GM21381 (cell line): Measurements from ENCODE around the gene EHD2.
"Not testable (repeated sequence)": the region's sequence is repeated elsewhere in the genome, so short reads cannot be mapped to it uniquely, and the experiment has no call there.

Experiments
- ATAC-seq: cut with Tn5 transposase; IDR thresholded peaks from one replicate; pipeline ENCODE4 v1.9.1; 2021; ENCODE audit warnings: mild to moderate bottlenecking, moderate library complexity; ENCODE audit not compliant: unreplicated experiment

Gene EHD2

GRCh38 chr19:47714339-47714738 is 1.1 kb downstream of the EHD2 start:
- ATAC-seq: no peak

- ATAC-seq: not testable (repeated sequence)
These were observed 1.6 kb downstream of the EHD2 start for GRCh38 chr19:47714855-47715254.

- ATAC-seq: no peak
These were observed 3.2 kb downstream of the EHD2 start for GRCh38 chr19:47716270-47716937.

GRCh38 chr19:47718415-47719046 is 5.3 kb downstream of the EHD2 start:
- not testable (repeated sequence) for ATAC-seq

GRCh38 chr19:47719047-47719859 is 6.0 kb downstream of the EHD2 start:
- ATAC-seq: no peak

GRCh38 chr19:47720669-47721422 is 7.6 kb downstream of the EHD2 start:
- no peak for ATAC-seq

- no peak for ATAC-seq
These were observed 10.3 kb downstream of the EHD2 start for GRCh38 chr19:47723581-47723940.

GRCh38 chr19:47725759-47726401 is 12.7 kb downstream of the EHD2 start:
- no peak for ATAC-seq

- ATAC-seq: no peak
These were observed 13.2 kb downstream of the EHD2 start for GRCh38 chr19:47726467-47726866.

GRCh38 chr19:47728295-47728694 is 15.1 kb downstream of the EHD2 start:
- ATAC-seq: not testable (repeated sequence)

- ATAC-seq: no peak
These were observed 16.2 kb downstream of the EHD2 start for GRCh38 chr19:47729468-47729798.

- no peak for ATAC-seq
These were observed 16.7 kb downstream of the EHD2 start for GRCh38 chr19:47729799-47730520.

GRCh38 chr19:47730521-47730889 is 17.3 kb downstream of the EHD2 start:
- ATAC-seq: no peak

- ATAC-seq: no peak
These were observed 17.7 kb downstream of the EHD2 start for GRCh38 chr19:47730910-47731309.

GRCh38 chr19:47735131-47735530 is 21.9 kb downstream of the EHD2 start:
- no peak for ATAC-seq

GRCh38 chr19:47740866-47741519 is 27.8 kb downstream of the EHD2 start:
- no peak for ATAC-seq

- ATAC-seq: no peak
These were observed 28.4 kb downstream of the EHD2 start for GRCh38 chr19:47741544-47742140.

GRCh38 chr19:47742634-47743033 is 29.4 kb downstream of the EHD2 start:
- ATAC-seq: no peak
